ENCODE measurements around the gene DDO. TPM values are rescaled to one million over a fixed set of nuclear protein-coding genes. Genes with fewer than 3 reads are reported as not detected.

Gene DDO
- total and polyA plus RNA-seq, 2 of the 4 experiments (the other 2 are of a cell fraction): 0.15 to 0.18 TPM

DNA sequence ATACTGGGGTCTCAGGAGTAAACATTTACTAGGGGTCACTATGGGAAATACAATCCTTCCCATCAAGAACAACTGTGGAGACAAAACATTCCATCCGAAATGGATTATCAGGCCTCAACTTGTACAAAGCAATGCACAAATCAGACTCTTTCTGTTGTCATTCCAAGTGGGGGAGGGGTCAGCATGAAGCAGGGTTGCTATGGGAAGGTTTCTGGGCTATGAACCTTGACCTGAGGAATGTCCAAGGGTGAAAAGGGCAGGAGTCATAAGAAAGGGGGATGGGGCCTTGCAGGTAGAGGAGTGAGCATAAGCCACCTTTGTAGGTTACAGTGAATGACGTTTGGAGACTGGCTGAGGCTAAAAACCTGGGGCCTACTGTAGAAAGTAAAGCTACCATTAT lies 60.4 kb downstream of the DDO start:
- no TSS peak for BruUV-seq (replicated peaks)
- Histone ChIP-seq H3K36me3 (ENCODE audit: control insufficient read depth, insufficient read depth, low read length) (no peaks in the 10 kb centered on the region), H2BK5ac (ENCODE audit: low read depth, low read length, poor library complexity, severe bottlenecking) (no peak overlapping the region), H2BK15ac (ENCODE audit: low read depth, low read length) (no peak overlapping the region), H4K8ac (ENCODE audit: low read depth in 2 of 2, low read length in 2 of 2) (no peak overlapping the region), H3K23ac (ENCODE audit: low read depth, low read length) (no peak overlapping the region), H3K4me3 (ENCODE audit: insufficient read depth, low read depth, low read length) (no peak overlapping the region), H3K9me3 (ENCODE audit: control insufficient read depth, insufficient read depth, low read length) (no peaks in the 10 kb centered on the region), H3K9me1 (ENCODE audit: insufficient read depth, low read length) (no peaks in the 10 kb centered on the region), H3K4me2 (ENCODE audit: low read depth, low read length) (no peak overlapping the region), H2AFZ (replicated peaks; ENCODE audit: low read length, poor library complexity) (no peak overlapping the region), H2BK20ac (ENCODE audit: low read depth, low read length) (no peak overlapping the region), H3K18ac (ENCODE audit: low read depth, low read length) (no peak overlapping the region), H3K27me3 (ENCODE audit: control insufficient read depth, insufficient read depth, low read length) (peaks cover 36% of the 10 kb centered on the region), H2AK9ac (replicated peaks; ENCODE audit: low read depth, low read length, poor library complexity) (no peak overlapping the region), H3K4me1 (ENCODE audit: control insufficient read depth, insufficient read depth, low read length) (no peaks in the 10 kb centered on the region), H3K4ac (ENCODE audit: low read depth, low read length) (no peak overlapping the region), H3K27ac (ENCODE audit: insufficient read depth, low read length) (no peak overlapping the region), H2AK5ac (ENCODE audit: low read depth, low read length) (no peak overlapping the region), H3K9ac (ENCODE audit: low read depth, low read length) (no peak overlapping the region), H4K91ac (ENCODE audit: insufficient read depth, low read depth, low read length) (no peak overlapping the region), H3K14ac (replicated peaks; ENCODE audit: low read depth, low read length) (no peak overlapping the region), H2BK120ac (ENCODE audit: low read depth, low read length) (no peak overlapping the region), H3K79me1 (ENCODE audit: low read depth in 1 of 2, low read length in 2 of 2) (no peaks in the 10 kb centered on the region), H3K56ac (ENCODE audit: extremely low read depth, insufficient read depth, low read length) (no peak overlapping the region), H4K5ac (ENCODE audit: low read depth, low read length) (no peak overlapping the region), H4K20me1 (ENCODE audit: insufficient read depth, low read length) (no peaks in the 10 kb centered on the region)
- ChIA-PET CTCF (interaction anchor here (0.8 to 1.4 kb wide), 2 partner anchors 13 to 14 kb away, joined by 3 to 7 read pairs; no protein-coding TSS in a partner anchor), POLR2A (ENCODE audit: unreplicated experiment) (no interaction called here)
- dilution Hi-C loops (cut with HindIII; ENCODE audit: low sequenced_read_pairs, unreplicated experiment): no loop called here
- intact Hi-C loops (cut with micrococcal nuclease): no loop called here
- TF ChIP-seq RFX5 (IDR thresholded peaks at IDR 0.05; ENCODE audit: low read depth, low read length) (no peak), RAD21 (IDR thresholded peaks at IDR 0.05; ENCODE audit: low read length) (no peak), MAZ (IDR thresholded peaks at IDR 0.05; ENCODE audit: borderline replicate concordance, low read depth, low read length) (no peak), MXI1 (IDR thresholded peaks at IDR 0.05; ENCODE audit: borderline replicate concordance, low read depth, low read length) (no peak), RCOR1 (IDR thresholded peaks at IDR 0.05; ENCODE audit: insufficient replicate concordance, low read length) (no peak), CHD1 (IDR thresholded peaks at IDR 0.05; ENCODE audit: low read depth, low read length) (no peak), FOS (IDR thresholded peaks at IDR 0.05; ENCODE audit: low read depth, low read length) (no peak), POLR2A (IDR thresholded peaks at IDR 0.05; ENCODE audit: low read depth, low read length) (no peak), SMC3 (IDR thresholded peaks at IDR 0.05; ENCODE audit: low read depth, low read length) (no peak), USF2 (IDR thresholded peaks at IDR 0.05; ENCODE audit: low read depth, low read length) (no peak), CTCF (conservative IDR thresholded peaks at IDR 0.05; ENCODE audit: low read depth, low read length) (no peak), BHLHE40 (IDR thresholded peaks at IDR 0.05; ENCODE audit: low read depth, low read length) (no peak), CEBPB (IDR thresholded peaks at IDR 0.05; ENCODE audit: low read depth, low read length) (no peak), MAFK (IDR thresholded peaks at IDR 0.05; ENCODE audit: low read depth, low read length) (no peak), NFE2L2 (IDR thresholded peaks at IDR 0.05; ENCODE audit: low read depth, low read length) (no peak)
- TF ChIP-seq, protein P1, sequence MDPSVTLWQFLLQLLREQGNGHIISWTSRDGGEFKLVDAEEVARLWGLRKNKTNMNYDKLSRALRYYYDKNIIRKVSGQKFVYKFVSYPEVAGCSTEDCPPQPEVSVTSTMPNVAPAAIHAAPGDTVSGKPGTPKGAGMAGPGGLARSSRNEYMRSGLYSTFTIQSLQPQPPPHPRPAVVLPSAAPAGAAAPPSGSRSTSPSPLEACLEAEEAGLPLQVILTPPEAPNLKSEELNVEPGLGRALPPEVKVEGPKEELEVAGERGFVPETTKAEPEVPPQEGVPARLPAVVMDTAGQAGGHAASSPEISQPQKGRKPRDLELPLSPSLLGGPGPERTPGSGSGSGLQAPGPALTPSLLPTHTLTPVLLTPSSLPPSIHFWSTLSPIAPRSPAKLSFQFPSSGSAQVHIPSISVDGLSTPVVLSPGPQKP (IDR thresholded peaks at IDR 0.05; ENCODE audit: borderline replicate concordance, low read depth, low read length): no peak
- in situ Hi-C loops (cut with MboI; ENCODE audit: low sequenced_read_pairs): no loop called here
- no peak for ATAC-seq (ENCODE audit: low read depth)
- DNase-seq: no peak
- WGBS, 2 experiments (ENCODE audit: extremely low coverage in 2 of 2, insufficient read length in 1 of 2): 40% methylated on average over 1 of the region's 2 CpGs; no CpG with 5 or more reads in 1 of the 2 experiments
